Epithelial cell of proximal tubule (primary cell): Measurements from ENCODE around the gene GINS2. TPM values are rescaled to one million over a fixed set of nuclear protein-coding genes. Genes with fewer than 3 reads are reported as not detected.

Source experiments
- DNase-seq: peaks from one replicate; pipeline ENCODE4 v3.0.0-alpha.2; 2011; ENCODE audit warnings: low read depth
- H3K4me3 ChIP-seq: 2 replicates; pipeline ENCODE4 v1.5.1; 2011; ENCODE audit warnings: low read depth, mild to moderate bottlenecking, low read length
- CTCF ChIP-seq: conservative IDR thresholded peaks from 2 replicates; pipeline ENCODE4 v1.5.1; 2012; ENCODE audit warnings: low read depth, mild to moderate bottlenecking, low read length
- total RNA-seq: library from RNA; depleted of rRNA; stranded (reverse); fragments of >200 nt; gene quantifications from 2 replicates; pipeline ENCODE4 v1.2.3, GENCODE V29; 2015

Gene GINS2
- total RNA-seq: 40.2 and 50.9 TPM in 2 replicates

DNA sequence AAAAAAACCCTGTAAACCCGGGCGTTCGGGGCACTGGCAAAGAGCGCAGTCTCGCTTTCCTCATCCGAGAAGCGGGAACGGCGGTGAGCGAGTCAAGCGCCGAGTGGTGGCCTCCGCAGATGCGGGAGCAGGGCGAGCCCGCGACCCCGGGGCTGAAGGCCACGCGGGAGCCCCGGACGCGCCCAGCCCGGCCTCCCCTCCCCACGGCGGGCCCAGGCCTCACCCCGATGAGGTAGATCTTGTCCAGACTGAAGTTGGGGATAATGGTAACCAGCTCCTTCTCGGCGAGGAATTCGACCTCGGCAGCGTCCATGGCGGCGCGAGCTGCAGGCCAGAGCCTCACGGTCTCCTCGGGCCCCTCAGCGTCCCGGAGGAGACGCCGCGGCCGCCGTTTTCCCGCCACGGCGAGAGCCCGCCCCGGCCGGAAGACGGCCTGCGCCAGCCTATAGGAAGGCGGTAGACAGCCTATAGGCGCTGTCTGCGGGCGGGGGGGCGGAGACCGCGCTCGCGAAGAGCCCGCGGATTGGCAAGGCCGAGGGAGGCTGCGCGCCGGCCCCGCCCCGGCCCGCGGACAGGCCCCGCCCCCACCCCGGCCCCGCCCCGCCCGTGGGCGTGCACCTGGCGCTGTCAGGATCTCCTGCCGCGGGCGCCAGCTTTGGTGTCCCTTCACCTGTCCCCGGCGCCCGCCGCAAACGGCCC is at the start of gene GINS2:
GINS2 (minus strand) TSS at position 369 of the 699 bp plus-strand sequence; CDS start at position 313, 56 bp downstream.
- no peak for DNase-seq
- peak within 1 kb of the TSS; percentile 78 for H3K4me3 ChIP-seq
- TF ChIP-seq CTCF: no peak

DNA sequence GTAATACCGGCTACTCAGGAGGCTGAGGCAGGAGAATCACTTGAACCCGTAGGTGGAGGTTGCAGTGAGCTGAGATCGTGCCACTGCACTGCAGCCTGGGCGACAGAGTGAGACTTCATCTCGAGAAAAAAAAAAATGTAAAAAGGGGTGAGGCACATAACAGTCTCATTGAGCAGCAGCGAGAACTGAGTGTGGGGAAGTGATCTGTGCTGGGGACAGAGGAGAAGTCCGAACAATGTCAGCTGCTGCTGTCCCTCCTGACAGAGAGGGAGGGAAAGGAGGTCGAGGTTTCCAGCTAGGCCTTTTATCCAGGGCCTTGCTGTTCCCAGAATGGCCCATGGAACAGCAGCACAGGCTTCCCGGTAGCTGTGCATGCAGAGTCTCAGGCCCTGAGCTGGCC is 48.2 kb upstream of the GINS2 start:
- no peak overlapping the region for H3K4me3 ChIP-seq
- DNase-seq: no peak
- TF ChIP-seq CTCF: no peak

DNA sequence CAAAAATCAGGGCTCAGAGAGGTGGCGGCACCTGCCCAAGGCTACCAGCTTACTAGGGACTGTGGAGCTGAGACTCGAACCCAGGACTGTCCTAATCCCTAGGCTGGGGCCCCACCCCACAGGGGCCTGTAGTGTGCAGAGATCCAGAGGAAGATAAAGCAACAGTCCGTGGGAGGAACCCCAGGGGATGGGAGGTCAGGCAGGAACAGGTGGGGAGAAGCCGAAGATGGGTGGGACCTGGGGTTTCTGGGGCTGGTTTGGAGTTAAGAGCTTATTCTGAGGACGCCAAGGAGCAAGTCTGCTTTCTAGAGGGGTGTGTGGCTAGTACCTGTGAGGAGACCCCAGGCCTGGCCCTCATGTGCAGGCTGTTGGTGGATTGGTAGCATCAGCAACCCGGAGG is 47.2 kb upstream of the GINS2 start:
- DNase-seq: no peak
- no peak overlapping the region for H3K4me3 ChIP-seq
- no peak for TF ChIP-seq CTCF

- H3K4me3 ChIP-seq: no peak overlapping the region
- TF ChIP-seq CTCF: no peak
- no peak for DNase-seq
Measured at GRCh38 chr16:85735225-85735635, 46.5 kb upstream of the GINS2 start.

- DNase-seq: no peak
- TF ChIP-seq CTCF: no peak
- H3K4me3 ChIP-seq: no peak overlapping the region
Measured at GRCh38 chr16:85734311-85735017, 45.7 kb upstream of the GINS2 start.

GRCh38 chr16:85733839-85734170 is 45.1 kb upstream of the GINS2 start:
- TF ChIP-seq CTCF: no peak
- H3K4me3 ChIP-seq: no peak overlapping the region
- DNase-seq: no peak
